ENCODE measurements around the gene NAA80.

Gene NAA80

GRCh38 chr3:50256978-50257890 lies 42.0 kb downstream of the NAA80 start:
- DNase-seq (ENCODE audit: low read depth), result no peak

- DNase-seq (ENCODE audit: low read depth), result no peak
Observed at GRCh38 chr3:50255251-50255615, 44.0 kb downstream of the NAA80 start.

- DNase-seq (ENCODE audit: low read depth), result no peak
Observed at GRCh38 chr3:50254577-50255250, 44.5 kb downstream of the NAA80 start.

GRCh38 chr3:50251220-50251619 lies 48.0 kb downstream of the NAA80 start:
- DNase-seq (ENCODE audit: low read depth), result no peak

- no peak for DNase-seq (ENCODE audit: low read depth)
Observed at GRCh38 chr3:50250514-50250913, 48.7 kb downstream of the NAA80 start.

GRCh38 chr3:50249457-50249856 lies 49.7 kb downstream of the NAA80 start:
- no peak for DNase-seq (ENCODE audit: low read depth)

- no peak for DNase-seq (ENCODE audit: low read depth)
Observed at GRCh38 chr3:50248387-50248786, 50.8 kb downstream of the NAA80 start.

- DNase-seq (ENCODE audit: low read depth), result peak; percentile 92
Observed at GRCh38 chr3:50246517-50246954, 52.7 kb downstream of the NAA80 start.

Data from HS-5 (cell line).